A673 (cell line): Measurements from ENCODE around the gene SPRED1.

Experiments
- EZH2 ChIP-seq: fragments of 200-600 bp; sonication (generic); IDR thresholded peaks from 2 replicates; pipeline ENCODE4 v1.6.1; 2017; ENCODE audit warnings: borderline replicate concordance, low read depth, mild to moderate bottlenecking, mixed read lengths, antibody characterized with exemption, low read length; ENCODE audit not compliant: poor library complexity, severe bottlenecking
- TF ChIP-seq, protein P1 (sequence below): fragments of 300-800, 200-600 bp; sonication (generic); conservative IDR thresholded peaks from 2 replicates; pipeline ENCODE4 v1.5.1; 2017; ENCODE audit warnings: low read depth, mild to moderate bottlenecking, antibody characterized with exemption, low read length, moderate library complexity, mixed read lengths

GRCh38 chr15:38225381-38225780 is 27.3 kb upstream of the SPRED1 start:
- TF ChIP-seq, protein P1, sequence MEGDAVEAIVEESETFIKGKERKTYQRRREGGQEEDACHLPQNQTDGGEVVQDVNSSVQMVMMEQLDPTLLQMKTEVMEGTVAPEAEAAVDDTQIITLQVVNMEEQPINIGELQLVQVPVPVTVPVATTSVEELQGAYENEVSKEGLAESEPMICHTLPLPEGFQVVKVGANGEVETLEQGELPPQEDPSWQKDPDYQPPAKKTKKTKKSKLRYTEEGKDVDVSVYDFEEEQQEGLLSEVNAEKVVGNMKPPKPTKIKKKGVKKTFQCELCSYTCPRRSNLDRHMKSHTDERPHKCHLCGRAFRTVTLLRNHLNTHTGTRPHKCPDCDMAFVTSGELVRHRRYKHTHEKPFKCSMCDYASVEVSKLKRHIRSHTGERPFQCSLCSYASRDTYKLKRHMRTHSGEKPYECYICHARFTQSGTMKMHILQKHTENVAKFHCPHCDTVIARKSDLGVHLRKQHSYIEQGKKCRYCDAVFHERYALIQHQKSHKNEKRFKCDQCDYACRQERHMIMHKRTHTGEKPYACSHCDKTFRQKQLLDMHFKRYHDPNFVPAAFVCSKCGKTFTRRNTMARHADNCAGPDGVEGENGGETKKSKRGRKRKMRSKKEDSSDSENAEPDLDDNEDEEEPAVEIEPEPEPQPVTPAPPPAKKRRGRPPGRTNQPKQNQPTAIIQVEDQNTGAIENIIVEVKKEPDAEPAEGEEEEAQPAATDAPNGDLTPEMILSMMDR, result no peak
- no peak for TF ChIP-seq EZH2
